GM12872 (cell line): ENCODE data around the gene HSFX1.
"Not testable (repeated sequence)": the region's sequence is repeated elsewhere in the genome, so short reads cannot be mapped to it uniquely, and the experiment has no call there.

ENCODE experiments used
- TF ChIP-seq, protein P1 (sequence below): IDR thresholded peaks from 3 replicates; pipeline ENCODE4 v1.5.1; 2011; ENCODE audit warnings: low read depth, mild to moderate bottlenecking, low read length, moderate library complexity; ENCODE audit not compliant: insufficient read depth

The HSFX1 gene, protein sequence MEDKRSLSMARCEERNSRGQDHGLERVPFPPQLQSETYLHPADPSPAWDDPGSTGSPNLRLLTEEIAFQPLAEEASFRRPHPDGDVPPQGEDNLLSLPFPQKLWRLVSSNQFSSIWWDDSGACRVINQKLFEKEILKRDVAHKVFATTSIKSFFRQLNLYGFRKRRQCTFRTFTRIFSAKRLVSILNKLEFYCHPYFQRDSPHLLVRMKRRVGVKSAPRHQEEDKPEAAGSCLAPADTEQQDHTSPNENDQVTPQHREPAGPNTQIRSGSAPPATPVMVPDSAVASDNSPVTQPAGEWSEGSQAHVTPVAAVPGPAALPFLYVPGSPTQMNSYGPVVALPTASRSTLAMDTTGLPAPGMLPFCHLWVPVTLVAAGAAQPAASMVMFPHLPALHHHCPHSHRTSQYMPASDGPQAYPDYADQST

DNA sequence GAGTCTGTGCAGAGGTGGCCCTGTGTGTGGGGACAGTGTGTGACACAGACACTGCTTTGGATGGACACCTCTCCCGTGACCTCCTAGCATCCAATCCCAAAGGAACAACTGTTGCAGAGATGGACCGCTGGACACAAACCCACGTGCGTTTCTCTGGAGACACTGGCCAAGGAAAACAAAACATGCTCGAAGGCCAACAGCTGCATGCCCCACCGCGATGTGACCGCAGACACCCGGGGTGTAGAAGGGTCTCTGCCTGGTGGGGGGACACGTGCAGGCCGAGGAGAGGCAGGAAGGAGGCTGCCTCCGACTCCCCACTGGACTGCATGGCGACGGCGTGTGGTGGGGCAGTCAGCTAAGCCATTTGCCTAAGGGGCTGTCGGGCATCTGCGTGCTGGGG is at the start of gene HSFX1:
Gene HSFX1 (plus strand): TSS at position 301 of the 400 bp plus-strand sequence. CDS start 614 bp downstream, outside the sequence.
- TF ChIP-seq, protein P1, sequence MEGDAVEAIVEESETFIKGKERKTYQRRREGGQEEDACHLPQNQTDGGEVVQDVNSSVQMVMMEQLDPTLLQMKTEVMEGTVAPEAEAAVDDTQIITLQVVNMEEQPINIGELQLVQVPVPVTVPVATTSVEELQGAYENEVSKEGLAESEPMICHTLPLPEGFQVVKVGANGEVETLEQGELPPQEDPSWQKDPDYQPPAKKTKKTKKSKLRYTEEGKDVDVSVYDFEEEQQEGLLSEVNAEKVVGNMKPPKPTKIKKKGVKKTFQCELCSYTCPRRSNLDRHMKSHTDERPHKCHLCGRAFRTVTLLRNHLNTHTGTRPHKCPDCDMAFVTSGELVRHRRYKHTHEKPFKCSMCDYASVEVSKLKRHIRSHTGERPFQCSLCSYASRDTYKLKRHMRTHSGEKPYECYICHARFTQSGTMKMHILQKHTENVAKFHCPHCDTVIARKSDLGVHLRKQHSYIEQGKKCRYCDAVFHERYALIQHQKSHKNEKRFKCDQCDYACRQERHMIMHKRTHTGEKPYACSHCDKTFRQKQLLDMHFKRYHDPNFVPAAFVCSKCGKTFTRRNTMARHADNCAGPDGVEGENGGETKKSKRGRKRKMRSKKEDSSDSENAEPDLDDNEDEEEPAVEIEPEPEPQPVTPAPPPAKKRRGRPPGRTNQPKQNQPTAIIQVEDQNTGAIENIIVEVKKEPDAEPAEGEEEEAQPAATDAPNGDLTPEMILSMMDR: not testable (repeated sequence)

DNA sequence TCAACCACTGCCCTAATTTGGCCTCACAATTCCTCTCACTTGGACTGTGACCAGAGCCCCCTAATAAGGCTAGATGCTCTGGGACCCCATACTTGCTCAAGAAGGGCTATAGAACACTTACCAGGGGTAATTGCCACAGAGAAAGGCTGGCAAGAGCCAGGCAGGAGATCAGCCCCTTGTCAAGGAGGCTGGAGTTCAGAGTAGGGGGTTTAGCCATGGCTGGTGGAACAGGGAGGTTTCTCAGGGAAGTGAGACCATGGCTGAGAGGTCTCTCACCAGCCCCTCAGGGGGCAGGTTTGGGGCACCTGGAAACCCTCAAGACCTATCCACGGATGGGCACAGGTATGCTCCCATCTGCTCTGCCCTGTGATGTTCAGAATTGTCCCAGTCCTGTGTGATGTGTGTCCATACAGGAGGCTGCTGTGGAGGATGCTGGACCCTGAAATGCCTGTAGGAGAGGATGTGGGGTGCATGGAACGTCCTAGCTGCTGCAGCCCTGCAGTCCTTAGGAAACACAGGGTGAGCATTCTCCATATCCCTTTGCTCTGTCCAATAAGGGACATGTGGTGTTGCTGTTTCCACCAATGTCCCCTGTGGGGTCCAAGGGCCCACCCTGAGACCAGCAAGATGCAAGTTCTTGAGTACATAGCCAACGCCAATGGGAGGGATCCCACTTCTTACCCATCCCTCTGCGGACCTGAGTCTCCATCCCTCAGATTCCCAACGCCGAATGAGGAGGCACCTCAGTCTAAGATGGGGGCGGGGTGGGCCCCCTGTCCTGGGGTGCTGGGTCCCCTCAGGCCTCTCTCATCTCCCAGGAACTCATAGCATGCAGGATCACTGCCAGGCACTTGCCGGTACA is 16.4 kb upstream of the HSFX1 start:
- TF ChIP-seq, protein P1: no peak

DNA sequence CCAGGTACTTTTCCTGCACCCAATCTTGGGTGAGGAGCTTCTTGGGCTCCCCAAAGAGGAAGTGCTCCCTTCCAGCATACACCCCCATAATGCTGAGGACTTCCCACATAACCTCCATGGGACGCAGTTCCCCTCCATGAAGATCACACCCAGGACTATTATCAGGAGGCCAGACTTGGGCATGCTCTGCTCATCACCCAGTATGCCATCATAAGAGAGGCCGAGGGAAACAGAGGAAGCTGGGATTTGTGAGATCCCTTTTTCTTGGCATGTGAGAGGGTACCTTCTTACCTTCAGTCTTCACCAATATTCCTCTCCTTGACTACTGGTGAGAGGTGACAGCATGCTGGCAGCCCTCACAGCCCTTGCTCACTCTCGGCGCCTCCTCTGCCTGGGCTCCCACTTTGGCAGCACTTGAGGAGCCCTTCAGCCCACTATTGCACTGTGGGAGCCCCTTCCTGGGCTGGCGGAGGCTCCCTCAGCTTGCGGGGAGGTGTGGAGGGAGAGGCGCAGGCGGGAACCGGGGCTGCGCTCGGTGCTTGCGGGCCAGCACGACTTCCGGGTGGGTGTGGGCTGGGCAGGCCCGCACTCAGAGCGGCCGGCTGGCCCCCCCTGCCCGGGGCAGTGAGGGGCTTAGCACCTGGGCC is 15.7 kb upstream of the HSFX1 start:
- TF ChIP-seq, protein P1: no peak

DNA sequence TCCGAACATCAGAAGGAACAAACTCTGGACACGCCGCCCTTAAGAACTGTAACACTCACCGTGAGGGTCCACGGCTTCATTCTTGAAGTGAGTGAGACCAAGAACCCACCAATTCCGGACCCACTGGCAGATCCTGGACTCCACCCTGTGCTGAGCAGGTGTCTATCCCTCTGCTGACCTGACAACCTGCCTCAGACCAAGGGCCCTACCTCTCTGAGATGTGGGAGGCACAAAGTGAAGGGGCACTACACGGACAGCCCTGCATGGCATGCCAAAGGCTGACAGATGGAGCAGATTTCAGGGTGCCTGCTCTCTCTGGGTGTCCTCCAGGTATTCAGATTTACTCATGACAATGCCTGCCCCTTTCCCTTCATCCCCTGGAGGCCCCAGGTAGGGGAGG is 14.0 kb upstream of the HSFX1 start:
- TF ChIP-seq, protein P1: no peak

DNA sequence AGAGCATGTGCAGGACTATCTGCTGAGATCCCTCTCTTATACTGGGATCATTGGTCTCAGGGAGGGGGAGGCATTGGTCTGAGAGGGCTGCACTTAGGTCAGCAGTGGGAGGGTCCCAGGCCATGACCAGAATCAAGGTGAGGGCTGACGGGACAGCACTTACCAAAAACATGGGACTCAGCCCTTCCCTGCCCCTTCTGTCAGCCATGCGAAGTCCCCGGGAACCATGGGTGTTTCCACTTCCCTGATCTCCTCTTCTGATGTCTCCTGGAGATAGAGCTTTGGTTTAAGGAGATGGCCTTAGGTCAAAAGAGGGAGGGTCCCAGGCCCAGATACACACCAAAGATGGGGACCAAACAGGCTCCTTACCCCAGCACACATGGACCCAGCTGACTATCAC is 12.9 kb upstream of the HSFX1 start:
- TF ChIP-seq, protein P1: no peak

DNA sequence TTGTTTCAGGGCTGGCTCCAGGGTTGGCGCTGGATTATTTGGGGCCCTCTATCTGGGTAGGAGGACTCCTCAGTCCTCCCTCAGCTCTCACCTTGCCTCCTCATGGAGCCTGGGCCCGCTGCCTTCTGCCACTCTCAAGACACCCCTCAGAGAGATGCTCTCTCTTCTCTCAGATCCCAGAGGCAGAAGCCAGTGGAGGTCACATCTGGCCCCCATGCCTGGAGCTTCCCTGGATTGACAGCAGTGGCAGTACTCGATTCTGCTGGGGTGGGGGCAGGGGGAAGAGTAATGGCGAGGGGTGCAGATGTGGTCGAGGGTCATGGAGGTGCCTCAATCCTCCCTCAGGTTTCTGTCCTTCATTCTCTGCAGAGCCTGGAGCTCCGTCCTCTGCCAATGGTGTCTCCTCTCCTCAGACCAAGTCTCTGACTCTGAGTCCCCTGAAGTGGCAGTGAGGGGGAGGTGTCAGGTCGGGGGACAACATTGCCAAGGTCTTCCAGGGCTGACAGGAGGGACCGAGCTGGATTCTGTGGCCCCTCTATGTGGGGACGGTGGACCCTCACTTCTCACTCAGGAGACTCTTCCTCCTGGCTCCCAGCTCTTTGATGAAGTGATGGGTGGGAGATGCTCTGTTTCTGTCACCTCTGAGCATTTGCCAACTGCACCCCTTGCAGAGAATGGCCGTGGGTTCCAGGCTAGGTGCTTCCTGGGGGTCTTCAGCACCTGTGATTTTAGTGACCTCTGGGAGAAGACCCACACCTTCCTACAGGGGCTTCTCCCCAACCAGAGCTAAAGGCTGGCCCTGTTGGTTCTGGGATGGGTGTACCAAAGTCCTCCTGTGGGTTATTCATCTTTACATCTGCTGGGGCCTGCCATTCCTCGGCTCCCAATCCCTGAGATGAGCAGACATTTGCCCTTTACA is 10.9 kb upstream of the HSFX1 start:
- TF ChIP-seq, protein P1: no peak
